Smooth muscle cell (in vitro differentiated cells): ENCODE measurements around the gene NOB1. TPM values are rescaled to one million over a fixed set of nuclear protein-coding genes. Genes with fewer than 3 reads are reported as not detected.

ENCODE experiments used
- DNase-seq: peaks from one replicate; lab custom pipeline; 2025; ENCODE audit not compliant: unreplicated experiment; lab: John Stamatoyannopoulos, UW
- H2AFZ ChIP-seq: fragments of 200-600 bp; sonication (generic); 2 replicates; pipeline ENCODE4 v1.6.0; 2016; ENCODE audit warnings: antibody characterized with exemption, low read depth, mild to moderate bottlenecking
- H3F3A ChIP-seq: fragments of 200-600 bp; sonication (generic); 2 replicates; pipeline ENCODE4 v1.6.0; 2017; ENCODE audit warnings: antibody characterized with exemption, low read depth
- H3K27ac ChIP-seq: fragments of 200-600 bp; sonication (generic); 2 replicates; pipeline ENCODE4 v1.5.1; 2016; ENCODE audit warnings: low read depth, mild to moderate bottlenecking
- H3K27me3 ChIP-seq: fragments of 200-600 bp; sonication (generic); 2 replicates; pipeline ENCODE4 v1.6.1; 2016; ENCODE audit warnings: low read depth, mild to moderate bottlenecking
- H3K36me3 ChIP-seq: fragments of 200-600 bp; sonication (generic); 2 replicates; pipeline ENCODE4 v1.5.1; 2016; ENCODE audit warnings: low read depth
- H3K4me1 ChIP-seq: fragments of 200-600 bp; sonication (generic); 2 replicates; pipeline ENCODE4 v1.5.1; 2016; ENCODE audit warnings: low read depth
- H3K4me2 ChIP-seq: fragments of 200-600 bp; sonication (generic); 2 replicates; pipeline ENCODE4 v1.6.0; 2016; ENCODE audit warnings: mild to moderate bottlenecking
- H3K4me3 ChIP-seq: fragments of 200-600 bp; sonication (generic); 2 replicates; pipeline ENCODE4 v1.5.1; 2016; ENCODE audit warnings: mild to moderate bottlenecking
- H3K79me2 ChIP-seq: fragments of 200-600 bp; sonication (generic); 2 replicates; pipeline ENCODE4 v1.6.0; 2016; ENCODE audit warnings: low read depth, mild to moderate bottlenecking
- H3K9ac ChIP-seq: fragments of 200-600 bp; sonication (generic); 2 replicates; pipeline ENCODE4 v1.6.0; 2016; ENCODE audit warnings: low read depth
- H3K9me3 ChIP-seq: fragments of 200-600 bp; sonication (generic); replicated peaks from 2 replicates; pipeline ENCODE4 v1.5.1; 2016; ENCODE audit warnings: low read depth
- H4K20me1 ChIP-seq: fragments of 200-600 bp; sonication (generic); 2 replicates; pipeline ENCODE4 v1.6.0; 2016; ENCODE audit warnings: low read depth
- CTCF ChIP-seq: fragments of 200-600 bp; sonication (generic); IDR thresholded peaks from 2 replicates; pipeline ENCODE4 v1.5.1; 2017; ENCODE audit warnings: borderline replicate concordance, mild to moderate bottlenecking, antibody characterized with exemption; ENCODE audit not compliant: insufficient read depth, poor library complexity, severe bottlenecking
- WGBS: methylation state at CpG from one replicate; pipeline ENCODE4 v1.1.7; 2016; ENCODE audit warnings: low lambda C conversion rate; 5-methylcytosine and 5-hydroxymethylcytosine counted together
- polyA plus RNA-seq: library from polyadenylated mRNA; unstranded; fragments of >200 nt; fragmentation: Nextera tagmentation; extraction: Ambion mirVana; gene quantifications from 2 replicates; pipeline ENCODE4 v1.2.1, GENCODE V29; 2016
- total RNA-seq: library from RNA; depleted of rRNA; stranded (reverse); fragments of >200 nt; gene quantifications from 2 replicates; pipeline ENCODE4 v1.2.3, GENCODE V29; 2014

NOB1 gene
- total and polyA plus RNA-seq, 2 experiments from 2014 or later: 20.6 to 24.2 TPM

GRCh38 chr16:69711115-69711740, 43.5 kb downstream of the NOB1 start:
- DNase-seq: no peak
- H3K27me3 ChIP-seq: no peaks in the 10 kb centered on the region
- peaks cover 4% of the 10 kb centered on the region for H4K20me1 ChIP-seq
- no peak overlapping the region for H2AFZ ChIP-seq
- peaks cover 24% of the 10 kb centered on the region for H3F3A ChIP-seq
- H3K9me3 ChIP-seq: no peaks in the 10 kb centered on the region
- H3K4me3 ChIP-seq: no peak overlapping the region
- H3K79me2 ChIP-seq: no peaks in the 10 kb centered on the region
- 88% methylated on average over 12 of the region's 12 CpGs for WGBS
- H3K4me1 ChIP-seq: no peaks in the 10 kb centered on the region
- H3K36me3 ChIP-seq: no peaks in the 10 kb centered on the region
- peak overlapping the region; percentile 14 for H3K27ac ChIP-seq
- H3K9ac ChIP-seq: no peak overlapping the region
- H3K4me2 ChIP-seq: no peak overlapping the region
- no peak for TF ChIP-seq CTCF

GRCh38 chr16:69709456-69710084, 45.2 kb downstream of the NOB1 start:
- Histone ChIP-seq H3K27ac (no peak overlapping the region), H3K4me1 (no peaks in the 10 kb centered on the region), H3F3A (peaks cover 24% of the 10 kb centered on the region), H3K4me2 (no peak overlapping the region), H3K36me3 (no peaks in the 10 kb centered on the region), H3K79me2 (no peaks in the 10 kb centered on the region), H2AFZ (no peak overlapping the region), H3K4me3 (no peak overlapping the region), H4K20me1 (peaks cover 4% of the 10 kb centered on the region), H3K27me3 (no peaks in the 10 kb centered on the region), H3K9ac (no peak overlapping the region), H3K9me3 (no peaks in the 10 kb centered on the region)
- no peak for DNase-seq
- peak; percentile 67 for TF ChIP-seq CTCF
- 83% methylated on average over 5 of the region's 5 CpGs for WGBS

GRCh38 chr16:69707920-69708683, 46.6 kb downstream of the NOB1 start:
- no peak for TF ChIP-seq CTCF
- H3K4me1 ChIP-seq: no peaks in the 10 kb centered on the region

More at GRCh38 chr16:69707920-69708683, 46.6 kb downstream of the NOB1 start:
- no peaks in the 10 kb centered on the region for H3K27me3 ChIP-seq
- no peaks in the 10 kb centered on the region for H3K9me3 ChIP-seq
- peaks cover 12% of the 10 kb centered on the region for H4K20me1 ChIP-seq
- no peak overlapping the region for H3K27ac ChIP-seq
- WGBS: 94% methylated on average over 10 of the region's 10 CpGs
- H3K4me2 ChIP-seq: no peak overlapping the region
- no peaks in the 10 kb centered on the region for H3K36me3 ChIP-seq
- H3K4me3 ChIP-seq: no peak overlapping the region
- DNase-seq: no peak
- no peaks in the 10 kb centered on the region for H3K79me2 ChIP-seq
- peaks cover 21% of the 10 kb centered on the region for H3F3A ChIP-seq
- no peak overlapping the region for H3K9ac ChIP-seq
- no peak overlapping the region for H2AFZ ChIP-seq
